ENCODE data around the gene ACYP2.

The ACYP2 gene

DNA sequence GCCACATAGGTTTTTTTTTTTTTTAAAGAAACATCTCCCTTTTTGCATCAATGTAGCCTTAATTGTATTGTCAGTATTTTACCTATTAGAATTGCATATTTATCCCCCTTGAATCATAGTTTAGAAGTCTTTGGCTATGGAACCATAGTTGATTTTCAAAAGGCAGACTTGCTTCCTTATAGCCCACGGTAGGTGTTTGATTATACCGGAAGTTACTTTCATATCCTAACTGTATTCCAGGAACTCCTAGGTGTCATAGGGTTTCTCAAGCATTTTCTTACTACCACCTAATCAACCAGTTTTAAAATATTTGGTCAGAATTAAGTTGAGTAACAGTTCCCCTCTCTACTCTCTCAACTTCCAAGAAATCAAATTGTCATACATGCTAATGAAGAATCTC lies 227.2 kb downstream of the ACYP2 start:
- Histone ChIP-seq H4K20me1 (no peaks in the 10 kb centered on the region), H3K36me3 (no peaks in the 10 kb centered on the region), H3K4me3 (no peak overlapping the region), H3K4me2 (no peak overlapping the region), H3K4me1 (no peaks in the 10 kb centered on the region), H3K9ac (no peak overlapping the region), H3K9me3 (replicated peaks in 1 of 11) (no peaks in the 10 kb centered on the region), H3K27ac (no peak overlapping the region), H3K27me3 (no peaks in the 10 kb centered on the region)
- no peak for TF ChIP-seq Cebpa-rat (IDR thresholded peaks at IDR 0.05)

DNA sequence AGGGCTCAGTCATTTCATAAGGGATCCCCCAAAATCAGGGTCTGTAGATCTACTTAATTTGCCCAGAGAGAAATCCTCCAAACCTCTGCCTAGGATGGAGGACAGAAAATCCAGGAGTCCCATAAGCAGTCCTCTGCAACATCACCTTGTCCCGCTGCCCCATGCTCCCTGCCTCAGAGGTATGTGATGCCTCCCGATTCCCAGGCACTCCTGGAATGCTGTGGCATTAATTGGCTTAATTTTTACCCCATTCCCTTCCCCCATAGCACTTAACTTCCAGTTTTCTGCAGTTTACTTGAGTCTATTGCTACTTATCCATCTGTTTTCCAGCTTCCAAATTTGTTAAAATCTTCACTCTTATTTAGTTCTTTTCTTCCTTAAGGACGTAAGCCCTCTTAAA lies 232.2 kb downstream of the ACYP2 start:
- Histone ChIP-seq H3K9ac (no peak overlapping the region), H3K27me3 (no peaks in the 10 kb centered on the region), H3K27ac (no peak overlapping the region), H3K9me3 (replicated peaks in 1 of 11) (no peaks in the 10 kb centered on the region), H3K4me3 (no peak overlapping the region), H3K4me1 (no peaks in the 10 kb centered on the region), H4K20me1 (no peaks in the 10 kb centered on the region), H3K4me2 (no peak overlapping the region), H3K36me3 (no peaks in the 10 kb centered on the region)
- no peak for TF ChIP-seq Cebpa-rat (IDR thresholded peaks at IDR 0.05)

DNA sequence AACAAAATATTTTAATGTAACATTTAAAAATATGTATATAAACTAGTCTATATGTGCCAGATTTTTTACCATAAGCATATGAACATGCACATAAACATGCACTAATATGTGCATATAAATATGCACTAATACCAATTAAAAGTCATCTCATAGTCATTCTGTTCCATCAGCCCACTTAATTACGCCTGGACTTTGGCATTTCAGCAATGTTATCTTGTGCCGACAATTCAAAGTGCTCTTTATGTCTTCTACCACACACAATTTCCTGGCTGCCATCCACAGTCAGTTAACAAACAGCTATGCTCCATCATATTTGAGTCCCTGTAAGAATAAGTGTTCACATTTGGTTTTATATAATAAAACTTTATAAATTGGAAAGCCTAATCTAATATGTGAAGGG lies 233.2 kb downstream of the ACYP2 start:
- H4K20me1 ChIP-seq = no peaks in the 10 kb centered on the region

DNA sequence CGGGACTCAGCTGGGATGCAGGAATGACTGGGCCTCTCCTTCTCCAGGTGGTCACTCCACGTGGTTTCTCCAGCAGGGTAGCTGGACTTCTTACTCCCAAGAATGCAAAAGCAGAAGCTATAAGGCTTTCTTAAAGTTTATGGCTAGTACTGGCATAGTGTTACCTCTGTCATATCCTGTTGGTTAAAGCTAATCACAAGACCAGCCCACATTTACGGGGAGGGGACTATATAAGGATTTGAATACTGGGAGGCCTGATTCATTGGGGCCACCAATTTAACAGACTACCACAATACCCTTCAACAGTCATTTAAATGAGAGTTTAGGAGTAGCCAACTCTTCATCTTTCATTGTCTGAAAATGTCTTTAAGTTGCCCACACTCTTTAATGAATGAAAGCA lies 235.0 kb downstream of the ACYP2 start:
- H3K36me3 ChIP-seq = no peaks in the 10 kb centered on the region
- no peaks in the 10 kb centered on the region for H3K9me3 ChIP-seq (replicated peaks in 1 of 11)
- H3K27ac ChIP-seq = no peak overlapping the region
- H3K27me3 ChIP-seq = no peaks in the 10 kb centered on the region
- H4K20me1 ChIP-seq = no peaks in the 10 kb centered on the region
- H3K4me1 ChIP-seq = no peaks in the 10 kb centered on the region
- no peak overlapping the region for H3K4me2 ChIP-seq
- no peak overlapping the region for H3K4me3 ChIP-seq
- no peak for TF ChIP-seq Cebpa-rat (IDR thresholded peaks at IDR 0.05)
- H3K9ac ChIP-seq = no peak overlapping the region

More for the DNA sequence above, 233.2 kb downstream of the ACYP2 start:
- Histone ChIP-seq H3K4me1 (no peaks in the 10 kb centered on the region), H3K27ac (no peak overlapping the region), H3K9ac (no peak overlapping the region), H3K4me3 (no peak overlapping the region), H3K36me3 (no peaks in the 10 kb centered on the region), H3K4me2 (no peak overlapping the region), H3K9me3 (replicated peaks in 1 of 11) (no peaks in the 10 kb centered on the region), H3K27me3 (no peaks in the 10 kb centered on the region)
- TF ChIP-seq Cebpa-rat (IDR thresholded peaks at IDR 0.05) = no peak

DNA sequence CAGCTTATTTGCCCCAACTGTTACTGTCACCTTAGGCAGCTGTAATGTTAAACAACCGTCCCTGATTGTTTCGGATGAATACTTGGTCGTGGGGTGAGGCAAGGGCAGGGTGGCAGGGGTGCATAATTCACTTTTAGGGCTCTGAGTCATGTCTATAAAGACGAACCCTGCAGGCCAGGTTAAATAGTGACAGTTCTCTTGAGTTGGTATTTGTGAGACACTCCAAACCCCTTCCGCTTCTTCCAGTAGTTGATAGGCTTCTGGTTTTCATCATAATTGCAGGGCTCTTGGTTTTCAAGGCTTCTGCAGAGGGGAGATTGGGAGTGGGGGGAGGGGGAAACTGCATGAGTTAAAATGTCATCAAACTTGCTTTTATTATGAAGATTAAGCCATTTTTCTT lies 237.8 kb downstream of the ACYP2 start:
- H3K4me1 ChIP-seq = no peaks in the 10 kb centered on the region
- no peaks in the 10 kb centered on the region for H4K20me1 ChIP-seq
- H3K9me3 ChIP-seq (replicated peaks in 1 of 11) = no peaks in the 10 kb centered on the region
- H3K27ac ChIP-seq = no peak overlapping the region
- H3K4me3 ChIP-seq = no peak overlapping the region
- H3K9ac ChIP-seq = no peak overlapping the region
- H3K27me3 ChIP-seq = no peaks in the 10 kb centered on the region
- H3K4me2 ChIP-seq = no peak overlapping the region
- H3K36me3 ChIP-seq = no peaks in the 10 kb centered on the region
- TF ChIP-seq Cebpa-rat (IDR thresholded peaks at IDR 0.05) = no peak
